ENCODE measurements around the gene SLC22A9.

- TF ChIP-seq, protein P1, sequence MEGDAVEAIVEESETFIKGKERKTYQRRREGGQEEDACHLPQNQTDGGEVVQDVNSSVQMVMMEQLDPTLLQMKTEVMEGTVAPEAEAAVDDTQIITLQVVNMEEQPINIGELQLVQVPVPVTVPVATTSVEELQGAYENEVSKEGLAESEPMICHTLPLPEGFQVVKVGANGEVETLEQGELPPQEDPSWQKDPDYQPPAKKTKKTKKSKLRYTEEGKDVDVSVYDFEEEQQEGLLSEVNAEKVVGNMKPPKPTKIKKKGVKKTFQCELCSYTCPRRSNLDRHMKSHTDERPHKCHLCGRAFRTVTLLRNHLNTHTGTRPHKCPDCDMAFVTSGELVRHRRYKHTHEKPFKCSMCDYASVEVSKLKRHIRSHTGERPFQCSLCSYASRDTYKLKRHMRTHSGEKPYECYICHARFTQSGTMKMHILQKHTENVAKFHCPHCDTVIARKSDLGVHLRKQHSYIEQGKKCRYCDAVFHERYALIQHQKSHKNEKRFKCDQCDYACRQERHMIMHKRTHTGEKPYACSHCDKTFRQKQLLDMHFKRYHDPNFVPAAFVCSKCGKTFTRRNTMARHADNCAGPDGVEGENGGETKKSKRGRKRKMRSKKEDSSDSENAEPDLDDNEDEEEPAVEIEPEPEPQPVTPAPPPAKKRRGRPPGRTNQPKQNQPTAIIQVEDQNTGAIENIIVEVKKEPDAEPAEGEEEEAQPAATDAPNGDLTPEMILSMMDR (IDR thresholded peaks at IDR 0.05; ENCODE audit: low read length), result no peak
- TF ChIP-seq EZH2phosphoT487 (IDR thresholded peaks at IDR 0.05; ENCODE audit: low read length), result no peak
Observed at GRCh38 chr11:63371396-63371795, 1.8 kb downstream of the SLC22A9 start.

Data from MM.1S (cell line).